RWPE1 (cell line): ENCODE results near the gene TAAR9.
"Not testable (repeated sequence)": the region's sequence is repeated elsewhere in the genome, so short reads cannot be mapped to it uniquely, and the experiment has no call there.

Experiments used
- CTCF ChIA-PET: fragments of 350-600 bp; sonication (Branson Sonifier 250); formaldehyde crosslinking; extraction: SDS; loops from one replicate; lab custom pipeline; 2021; lab: Yijun Ruan, JAX
- POLR2A ChIA-PET: fragments of 400-600 bp; formaldehyde crosslinking; extraction: SDS; loops from one replicate; lab custom pipeline; 2020; ENCODE audit warnings: antibody characterized with exemption; ENCODE audit not compliant: low non-redundant PET; lab: Yijun Ruan, JAX
- DNase-seq: peaks from one replicate; pipeline ENCODE4 v3.0.0; 2012; ENCODE audit warnings: low spot score
- H3K27ac ChIP-seq: fragments of 450-650 bp; 2 replicates; pipeline ENCODE4 v1.5.1; 2017
- CTCF ChIP-seq: fragments of 450-650 bp; conservative IDR thresholded peaks from 2 replicates; pipeline ENCODE4 v1.5.1; 2017; ENCODE audit warnings: low read depth, mild to moderate bottlenecking

The TAAR9 gene

DNA sequence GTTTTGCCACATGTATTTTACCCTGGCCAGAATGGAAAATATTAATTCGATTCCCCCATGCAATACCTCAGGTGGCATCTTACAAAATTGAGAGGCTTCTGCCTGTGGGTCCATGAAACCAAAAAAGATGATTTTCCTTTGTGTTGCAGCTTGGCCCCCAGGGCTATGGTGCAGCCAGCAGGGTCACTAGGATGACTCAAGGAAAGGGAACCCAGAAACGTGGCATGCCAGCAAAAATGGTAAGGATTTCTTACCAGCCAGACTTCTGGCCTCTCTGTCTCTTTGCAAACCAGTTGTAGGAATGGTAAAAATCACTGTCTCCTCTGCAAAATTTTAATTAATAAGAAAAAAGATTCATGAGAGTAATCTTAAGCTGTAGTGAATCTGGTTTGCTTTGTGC lies 11.6 kb upstream of the TAAR9 start:
- H3K27ac ChIP-seq, result no peak overlapping the region
- ChIA-PET CTCF (no interaction called here), POLR2A (no interaction called here)
- no peak for TF ChIP-seq CTCF
- no peak for DNase-seq

DNA sequence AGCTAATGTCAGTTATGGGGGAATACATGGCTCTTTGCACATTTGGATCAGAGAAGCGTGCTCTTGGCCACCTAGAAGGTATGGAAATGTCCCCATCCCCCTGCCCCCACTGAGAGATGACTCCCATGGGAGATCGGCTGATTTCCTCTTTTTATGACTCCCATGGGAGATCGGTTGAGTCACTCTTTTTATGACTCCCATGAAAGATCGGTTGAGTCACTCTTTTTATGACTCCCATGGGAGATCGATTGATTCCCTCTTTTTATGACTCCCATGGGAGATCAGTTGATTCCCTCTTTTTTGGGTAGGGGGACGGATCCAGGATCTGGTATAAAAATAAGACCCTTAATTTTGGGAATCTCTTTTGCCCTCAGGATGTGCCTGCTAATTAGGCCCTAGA lies 10.3 kb upstream of the TAAR9 start:
- DNase-seq, result peak; percentile 34
- ChIA-PET POLR2A (no interaction called here), CTCF (no interaction called here)
- no peak overlapping the region for H3K27ac ChIP-seq
- TF ChIP-seq CTCF, result no peak

- H3K27ac ChIP-seq, result no peak overlapping the region
- TF ChIP-seq CTCF, result peak; percentile 80
- peak; percentile 25 for DNase-seq
- POLR2A ChIA-PET, result no interaction called here
- CTCF ChIA-PET, result interaction anchor here (0.5 to 1.2 kb wide), 18 partner anchors 10 to 1259 kb away, joined by 3 to 6 read pairs (median 3); no protein-coding TSS in a partner anchor
Observed at GRCh38 chr6:132530293-132530974, 7.6 kb upstream of the TAAR9 start.

DNA sequence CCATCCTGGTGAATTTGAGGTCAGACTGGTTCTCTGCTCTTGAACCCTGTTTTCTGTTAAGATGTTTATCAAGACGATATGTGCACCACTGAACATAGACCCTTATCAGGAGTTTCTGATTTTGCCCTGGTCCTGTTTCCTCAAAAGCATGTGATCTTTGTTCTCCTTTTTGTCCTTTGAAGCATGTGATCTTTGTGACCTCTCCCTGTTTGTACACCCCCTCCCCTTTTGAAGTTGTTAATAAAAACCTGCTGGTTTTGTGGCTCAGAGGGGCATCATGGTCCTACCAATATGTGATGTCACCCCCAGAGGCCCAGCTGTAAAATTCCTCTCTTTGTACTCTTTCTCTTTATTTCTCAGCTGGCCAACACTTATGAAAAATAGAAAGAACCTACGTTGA lies 3.5 kb upstream of the TAAR9 start:
- CTCF ChIA-PET, DNase-seq, POLR2A ChIA-PET, H3K27ac ChIP-seq: not testable (repeated sequence)

DNA sequence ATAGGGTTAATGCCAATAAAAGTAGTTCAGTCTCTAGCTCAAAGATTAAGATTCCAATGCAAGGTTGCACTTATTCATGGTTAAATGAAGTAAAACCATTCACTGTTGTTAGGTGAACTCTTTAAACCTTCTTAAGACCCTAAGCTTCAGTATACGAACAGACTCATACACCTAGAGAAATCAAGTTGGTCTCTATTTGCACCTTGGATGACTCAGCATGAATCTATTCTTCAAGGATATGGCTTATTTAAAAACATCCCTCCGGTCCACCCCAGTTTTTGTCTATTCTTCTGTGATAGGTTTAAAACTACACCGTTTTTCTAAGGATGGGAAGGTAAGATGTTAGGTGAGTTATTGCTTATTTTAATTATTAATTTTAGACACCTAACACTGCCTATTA lies 932 bp upstream of the TAAR9 start:
- DNase-seq, result no peak
- CTCF ChIA-PET, result no interaction called here
- H3K27ac ChIP-seq, result no peak overlapping the region
- TF ChIP-seq CTCF, result no peak
- POLR2A ChIA-PET, result no interaction called here

DNA sequence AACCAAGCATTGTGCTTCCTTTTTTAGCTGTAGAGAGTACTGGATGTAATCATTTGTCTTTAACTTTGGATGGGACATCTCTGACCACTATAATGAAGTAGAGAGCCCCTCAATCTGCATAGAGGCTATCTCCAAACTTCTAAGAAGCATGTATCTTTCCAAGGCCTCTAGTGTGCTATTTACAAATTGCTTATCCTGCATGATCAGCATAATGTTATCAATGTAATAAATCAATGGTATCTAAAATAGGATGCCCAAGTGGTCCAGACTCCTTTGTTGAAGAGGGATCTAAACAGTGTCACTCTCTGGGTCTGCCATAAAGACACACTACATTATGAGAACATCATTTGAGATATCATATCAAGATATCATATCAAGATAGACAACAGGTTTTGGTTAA lies 6.7 kb downstream of the TAAR9 start:
- POLR2A ChIA-PET, result no interaction called here
- CTCF ChIA-PET, result no interaction called here

More for the DNA sequence above, 6.7 kb downstream of the TAAR9 start:
- no peak for DNase-seq
- no peak overlapping the region for H3K27ac ChIP-seq
- no peak for TF ChIP-seq CTCF
